Neutrophil (primary cell): ENCODE data around the gene DFFB.

ENCODE experiments used
- H3K27ac ChIP-seq: fragments of 200-600 bp; sonication (generic); 2 replicates; pipeline ENCODE4 v1.5.1; 2016; ENCODE audit warnings: mild to moderate bottlenecking, moderate library complexity
- H3K27me3 ChIP-seq: fragments of 200-600 bp; sonication (generic); 2 replicates; pipeline ENCODE4 v1.6.0; 2016; ENCODE audit warnings: mild to moderate bottlenecking
- H3K36me3 ChIP-seq: fragments of 200-600 bp; sonication (generic); 2 replicates; pipeline ENCODE4 v1.5.1; 2017
- H3K4me1 ChIP-seq, 2 experiments: fragments of 200-600 bp in 1 of 2; sonication (generic) in 1 of 2; 1 replicate in 1 of 2; 2 replicates in 1 of 2; pipeline versions ENCODE4 v1.5.1 to v1.6.1; 2013 to 2016; ENCODE audit warnings: low read depth in 1 of 2, low read length in 1 of 2, mild to moderate bottlenecking in 1 of 2, moderate library complexity in 1 of 2; ENCODE audit not compliant: control insufficient read depth in 1 of 2, insufficient read depth in 1 of 2
- H3K4me3 ChIP-seq, 2 experiments: fragments of 200-600 bp in 1 of 2; sonication (generic) in 1 of 2; 1 replicate in 1 of 2; 2 replicates in 1 of 2; pipeline ENCODE4 v1.5.1; 2013 to 2016; ENCODE audit warnings: low read depth in 1 of 2, low read length in 1 of 2, mild to moderate bottlenecking in 1 of 2, moderate library complexity in 1 of 2
- H3K9me3 ChIP-seq: fragments of 200-600 bp; sonication (generic); 2 replicates; pipeline ENCODE4 v1.5.1; 2016
- CTCF ChIP-seq: fragments of 200-600 bp; sonication (generic); IDR thresholded peaks from 2 replicates; pipeline ENCODE4 v1.5.1; 2016; ENCODE audit warnings: antibody characterized with exemption

The DFFB gene

GRCh38 chr1:3874736-3875135 is 17.5 kb downstream of the DFFB start:
- no peaks in the 10 kb centered on the region for H3K27me3 ChIP-seq
- no peak for TF ChIP-seq CTCF
- H3K27ac ChIP-seq: no peak overlapping the region
- no peaks in the 10 kb centered on the region for H3K4me1 ChIP-seq
- peaks cover 52% of the 10 kb centered on the region for H3K36me3 ChIP-seq
- no peaks in the 10 kb centered on the region for H3K9me3 ChIP-seq
- H3K4me3 ChIP-seq: no peak overlapping the region

GRCh38 chr1:3876716-3877115 is 19.4 kb downstream of the DFFB start:
- Histone ChIP-seq H3K9me3 (no peaks in the 10 kb centered on the region), H3K27ac (no peak overlapping the region), H3K27me3 (no peaks in the 10 kb centered on the region), H3K4me1 (no peaks in the 10 kb centered on the region), H3K4me3 (no peak overlapping the region), H3K36me3 (peaks cover 34% of the 10 kb centered on the region)
- no peak for TF ChIP-seq CTCF

GRCh38 chr1:3879099-3879498 is 21.8 kb downstream of the DFFB start:
- H3K4me1 ChIP-seq: no peaks in the 10 kb centered on the region
- no peaks in the 10 kb centered on the region for H3K27me3 ChIP-seq
- TF ChIP-seq CTCF: no peak
- H3K27ac ChIP-seq: no peak overlapping the region
- H3K9me3 ChIP-seq: no peaks in the 10 kb centered on the region
- H3K36me3 ChIP-seq: peaks cover 26% of the 10 kb centered on the region
- no peak overlapping the region for H3K4me3 ChIP-seq

- no peaks in the 10 kb centered on the region for H3K4me1 ChIP-seq
- H3K4me3 ChIP-seq: no peak overlapping the region
- H3K27ac ChIP-seq: no peak overlapping the region
- no peaks in the 10 kb centered on the region for H3K9me3 ChIP-seq
- TF ChIP-seq CTCF: no peak
- no peaks in the 10 kb centered on the region for H3K27me3 ChIP-seq
- H3K36me3 ChIP-seq: peaks cover 27% of the 10 kb centered on the region
These were observed 22.6 kb downstream of the DFFB start for GRCh38 chr1:3879787-3880428.

GRCh38 chr1:3880429-3881192 is 23.3 kb downstream of the DFFB start:
- H3K4me1 ChIP-seq: no peaks in the 10 kb centered on the region
- H3K27me3 ChIP-seq: no peaks in the 10 kb centered on the region
- H3K9me3 ChIP-seq: no peaks in the 10 kb centered on the region
- H3K4me3 ChIP-seq: no peak overlapping the region
- H3K36me3 ChIP-seq: peaks cover 31% of the 10 kb centered on the region
- no peak for TF ChIP-seq CTCF
- no peak overlapping the region for H3K27ac ChIP-seq
